ENCODE results near the gene ARL15. TPM values are rescaled to one million over a fixed set of nuclear protein-coding genes. Genes with fewer than 3 reads are reported as not detected.

The ARL15 gene
- total RNA-seq, 4 donors from 2014 or later: 36.2 to 338 (median 69.0) TPM

GRCh38 chr5:53980061-53980460, 330.3 kb downstream of the ARL15 start:
- intact Hi-C loops (cut with DNase I; ENCODE audit: low total_unique reads): no loop called here
- Histone ChIP-seq H3K27me3 (no peaks in the 10 kb centered on the region), H3K9me3 (no peaks in the 10 kb centered on the region), H3K27ac (no peak overlapping the region), H3K36me3 (no peaks in the 10 kb centered on the region), H3K4me3 (no peak overlapping the region), H3K4me1 (no peaks in the 10 kb centered on the region)
- no peak for TF ChIP-seq CTCF (IDR thresholded peaks at IDR 0.05)
- no peak for TF ChIP-seq POLR2A (IDR thresholded peaks at IDR 0.05)
- DNase-seq: no peak

- Histone ChIP-seq H3K27me3 (no peaks in the 10 kb centered on the region), H3K27ac (no peak overlapping the region), H3K36me3 (no peaks in the 10 kb centered on the region), H3K4me1 (no peaks in the 10 kb centered on the region), H3K4me3 (no peak overlapping the region), H3K9me3 (no peaks in the 10 kb centered on the region)
- intact Hi-C loops (cut with DNase I; ENCODE audit: low total_unique reads): no loop called here
- no peak for TF ChIP-seq POLR2A (IDR thresholded peaks at IDR 0.05)
- no peak for TF ChIP-seq CTCF (IDR thresholded peaks at IDR 0.05)
- no peak for DNase-seq
Measured at GRCh38 chr5:53974021-53974420, 336.4 kb downstream of the ARL15 start.

GRCh38 chr5:53972314-53972713, 338.1 kb downstream of the ARL15 start:
- no peak overlapping the region for H3K4me3 ChIP-seq
- no peaks in the 10 kb centered on the region for H3K4me1 ChIP-seq
- no peak for DNase-seq
- H3K9me3 ChIP-seq: no peaks in the 10 kb centered on the region
- TF ChIP-seq POLR2A (IDR thresholded peaks at IDR 0.05) (no peak), CTCF (IDR thresholded peaks at IDR 0.05) (no peak)
- no peaks in the 10 kb centered on the region for H3K36me3 ChIP-seq
- intact Hi-C loops (cut with DNase I; ENCODE audit: low total_unique reads): no loop called here
- H3K27me3 ChIP-seq: no peaks in the 10 kb centered on the region
- no peak overlapping the region for H3K27ac ChIP-seq

DNA sequence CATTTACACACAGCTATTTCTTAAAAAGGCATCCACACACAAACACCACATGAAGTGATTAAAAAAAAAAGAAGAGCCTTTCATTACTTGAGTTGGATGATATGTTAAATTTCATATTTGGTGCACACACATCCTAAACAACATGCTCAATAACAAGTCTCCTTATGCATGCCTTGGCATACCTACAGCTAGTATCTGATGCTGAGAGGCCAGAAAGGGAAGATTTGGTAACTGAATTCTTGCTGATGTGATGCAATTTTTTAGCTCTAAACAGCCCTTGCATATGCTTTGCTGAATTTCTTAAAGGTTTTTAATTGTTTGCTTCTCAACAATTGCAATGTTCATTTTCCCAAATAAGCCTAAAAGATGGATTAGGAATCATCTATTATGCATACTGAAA, 338.8 kb downstream of the ARL15 start:
- no peak for DNase-seq

GRCh38 chr5:53971131-53971530, 339.2 kb downstream of the ARL15 start:
- intact Hi-C loops (cut with DNase I; ENCODE audit: low total_unique reads): no loop called here
- Histone ChIP-seq H3K36me3 (no peaks in the 10 kb centered on the region), H3K4me1 (no peaks in the 10 kb centered on the region), H3K27ac (no peak overlapping the region), H3K27me3 (no peaks in the 10 kb centered on the region), H3K9me3 (no peaks in the 10 kb centered on the region), H3K4me3 (no peak overlapping the region)
- TF ChIP-seq POLR2A (IDR thresholded peaks at IDR 0.05) (no peak), CTCF (IDR thresholded peaks at IDR 0.05) (no peak)
- no peak for DNase-seq

More for the DNA sequence above, 338.8 kb downstream of the ARL15 start:
- Histone ChIP-seq H3K36me3 (no peaks in the 10 kb centered on the region), H3K9me3 (no peaks in the 10 kb centered on the region), H3K4me1 (no peaks in the 10 kb centered on the region), H3K27ac (no peak overlapping the region), H3K4me3 (no peak overlapping the region), H3K27me3 (no peaks in the 10 kb centered on the region)
- intact Hi-C loops (cut with DNase I; ENCODE audit: low total_unique reads): no loop called here
- TF ChIP-seq POLR2A (IDR thresholded peaks at IDR 0.05): no peak
- no peak for TF ChIP-seq CTCF (IDR thresholded peaks at IDR 0.05)
